Measurements from ENCODE around the gene HS3ST3A1.
"Not testable (repeated sequence)": the region's sequence is repeated elsewhere in the genome, so short reads cannot be mapped to it uniquely, and the experiment has no call there.

HS3ST3A1 gene

GRCh38 chr17:13568582-13569397 lies 32.9 kb downstream of the HS3ST3A1 start:
- Mint-ChIP-seq H3K4me3 (no peak overlapping the region), H3K4me1 (no peaks in the 10 kb centered on the region), H3K36me3 (no peaks in the 10 kb centered on the region), H3K9me3 (no peaks in the 10 kb centered on the region), H3K27ac (no peak overlapping the region)
- DNase-seq (ENCODE audit: low spot score in 2 of 2) (no peak), ATAC-seq (no peak)

- Mint-ChIP-seq H3K36me3 (no peaks in the 10 kb centered on the region), H3K4me1 (no peaks in the 10 kb centered on the region), H3K27ac (no peak overlapping the region)
Observed at GRCh38 chr17:13563866-13564265, 37.9 kb downstream of the HS3ST3A1 start.

GRCh38 chr17:13562271-13562800 lies 39.4 kb downstream of the HS3ST3A1 start:
- no peaks in the 10 kb centered on the region for H3K4me1 Mint-ChIP-seq
- ATAC-seq (no peak), DNase-seq (ENCODE audit: low spot score in 2 of 2) (no peak)
- no peaks in the 10 kb centered on the region for H3K9me3 Mint-ChIP-seq
- H3K4me3 Mint-ChIP-seq = no peak overlapping the region
- no peak overlapping the region for H3K27ac Mint-ChIP-seq
- no peaks in the 10 kb centered on the region for H3K36me3 Mint-ChIP-seq

More at GRCh38 chr17:13563866-13564265, 37.9 kb downstream of the HS3ST3A1 start:
- no peak for DNase-seq (ENCODE audit: low spot score in 2 of 2)
- ATAC-seq = no peak
- H3K4me3 Mint-ChIP-seq = no peak overlapping the region
- H3K9me3 Mint-ChIP-seq = no peaks in the 10 kb centered on the region

- no peaks in the 10 kb centered on the region for H3K9me3 Mint-ChIP-seq
- no peak overlapping the region for H3K4me3 Mint-ChIP-seq
- no peak for ATAC-seq
- no peak for DNase-seq (ENCODE audit: low spot score in 2 of 2)
- H3K27ac Mint-ChIP-seq = no peak overlapping the region
- no peaks in the 10 kb centered on the region for H3K4me1 Mint-ChIP-seq
- no peaks in the 10 kb centered on the region for H3K36me3 Mint-ChIP-seq
Observed at GRCh38 chr17:13561606-13562270, 40.0 kb downstream of the HS3ST3A1 start.

- Mint-ChIP-seq H3K27ac (no peak overlapping the region), H3K36me3 (no peaks in the 10 kb centered on the region), H3K4me3 (no peak overlapping the region), H3K4me1 (no peaks in the 10 kb centered on the region), H3K9me3 (no peaks in the 10 kb centered on the region)
- no peak for DNase-seq (ENCODE audit: low spot score in 2 of 2)
- no peak for ATAC-seq
Observed at GRCh38 chr17:13560935-13561334, 40.8 kb downstream of the HS3ST3A1 start.

GRCh38 chr17:13558588-13558987 lies 43.1 kb downstream of the HS3ST3A1 start:
- DNase-seq (ENCODE audit: low spot score in 2 of 2) = no peak
- Mint-ChIP-seq H3K9me3 (no peaks in the 10 kb centered on the region), H3K27ac (no peak overlapping the region), H3K4me1 (no peaks in the 10 kb centered on the region), H3K4me3 (no peak overlapping the region), H3K36me3 (no peaks in the 10 kb centered on the region)
- no peak for ATAC-seq

- Mint-ChIP-seq H3K4me3 (no peak overlapping the region), H3K36me3 (no peaks in the 10 kb centered on the region), H3K27ac (no peak overlapping the region), H3K9me3 (no peaks in the 10 kb centered on the region), H3K4me1 (no peaks in the 10 kb centered on the region)
- ATAC-seq = no peak
- no peak for DNase-seq (ENCODE audit: low spot score in 2 of 2)
Observed at GRCh38 chr17:13557077-13557476, 44.7 kb downstream of the HS3ST3A1 start.

- DNase-seq (ENCODE audit: low spot score in 2 of 2) (no peak), ATAC-seq (no peak)
- Mint-ChIP-seq H3K27ac (no peak overlapping the region), H3K36me3 (no peaks in the 10 kb centered on the region), H3K4me1 (no peaks in the 10 kb centered on the region), H3K4me3 (no peak overlapping the region), H3K9me3 (peaks cover 3% of the 10 kb centered on the region)
Observed at GRCh38 chr17:13554231-13554630, 47.5 kb downstream of the HS3ST3A1 start.

- no peaks in the 10 kb centered on the region for H3K36me3 Mint-ChIP-seq
- ATAC-seq (no peak), DNase-seq (ENCODE audit: low spot score in 2 of 2) (no peak)
- no peak overlapping the region for H3K27ac Mint-ChIP-seq
- H3K4me3 Mint-ChIP-seq = no peak overlapping the region
- peaks cover 3% of the 10 kb centered on the region for H3K9me3 Mint-ChIP-seq
- no peaks in the 10 kb centered on the region for H3K4me1 Mint-ChIP-seq
Observed at GRCh38 chr17:13550291-13550690, 51.4 kb downstream of the HS3ST3A1 start.

GRCh38 chr17:13548576-13548975 lies 53.2 kb downstream of the HS3ST3A1 start:
- DNase-seq (ENCODE audit: low spot score in 2 of 2); ATAC-seq; H3K9me3 Mint-ChIP-seq; H3K4me3 Mint-ChIP-seq; H3K27ac Mint-ChIP-seq; H3K4me1 Mint-ChIP-seq; H3K36me3 Mint-ChIP-seq: not testable (repeated sequence)

GRCh38 chr17:13546851-13547250 lies 54.9 kb downstream of the HS3ST3A1 start:
- ATAC-seq (no peak), DNase-seq (ENCODE audit: low spot score in 2 of 2) (no peak)
- H3K36me3 Mint-ChIP-seq = no peaks in the 10 kb centered on the region
- H3K4me1 Mint-ChIP-seq = no peaks in the 10 kb centered on the region
- H3K9me3 Mint-ChIP-seq = peaks cover 5% of the 10 kb centered on the region
- no peak overlapping the region for H3K27ac Mint-ChIP-seq
- H3K4me3 Mint-ChIP-seq = no peak overlapping the region

- Mint-ChIP-seq H3K4me3 (no peak overlapping the region), H3K27ac (no peak overlapping the region), H3K9me3 (peaks cover 5% of the 10 kb centered on the region), H3K4me1 (no peaks in the 10 kb centered on the region), H3K36me3 (no peaks in the 10 kb centered on the region)
- DNase-seq (ENCODE audit: low spot score in 2 of 2) = no peak
- no peak for ATAC-seq
Observed at GRCh38 chr17:13545941-13546340, 55.8 kb downstream of the HS3ST3A1 start.

- ATAC-seq (no peak), DNase-seq (ENCODE audit: low spot score in 2 of 2) (no peak)
- Mint-ChIP-seq H3K27ac (no peak overlapping the region), H3K9me3 (peaks cover 2% of the 10 kb centered on the region), H3K4me1 (no peaks in the 10 kb centered on the region), H3K4me3 (no peak overlapping the region), H3K36me3 (no peaks in the 10 kb centered on the region)
Observed at GRCh38 chr17:13544765-13545164, 57.0 kb downstream of the HS3ST3A1 start.

- no peak for DNase-seq (ENCODE audit: low spot score in 2 of 2)
- Mint-ChIP-seq H3K9me3 (peaks cover 2% of the 10 kb centered on the region), H3K27ac (no peak overlapping the region), H3K36me3 (no peaks in the 10 kb centered on the region), H3K4me1 (no peaks in the 10 kb centered on the region), H3K4me3 (no peak overlapping the region)
- no peak for ATAC-seq
Observed at GRCh38 chr17:13544292-13544691, 57.4 kb downstream of the HS3ST3A1 start.

- Mint-ChIP-seq H3K27ac (no peak overlapping the region), H3K9me3 (peaks cover 2% of the 10 kb centered on the region), H3K4me3 (no peak overlapping the region), H3K4me1 (no peaks in the 10 kb centered on the region), H3K36me3 (no peaks in the 10 kb centered on the region)
- DNase-seq (ENCODE audit: low spot score in 2 of 2) (no peak), ATAC-seq (no peak)
Observed at GRCh38 chr17:13542636-13543035, 59.1 kb downstream of the HS3ST3A1 start.

GRCh38 chr17:13541032-13541480 lies 60.7 kb downstream of the HS3ST3A1 start:
- no peak for DNase-seq (ENCODE audit: low spot score in 2 of 2)
- Mint-ChIP-seq H3K4me3 (no peak overlapping the region), H3K4me1 (no peaks in the 10 kb centered on the region), H3K9me3 (peaks cover 2% of the 10 kb centered on the region), H3K36me3 (no peaks in the 10 kb centered on the region), H3K27ac (no peak overlapping the region)
- ATAC-seq = no peak

Measured in stimulated activated effector memory CD8-positive, alpha-beta T cell treated with anti-CD3 and anti-CD28 coated beads, Interleukin-12 subunit alpha, Interleukin-12 subunit beta, amount 100 ng/mL, for 72 hours (primary cell).